HEK293T (cell line): ENCODE data around the gene PCK1.
"Not testable (repeated sequence)": the region's sequence is repeated elsewhere in the genome, so short reads cannot be mapped to it uniquely, and the experiment has no call there.

Experiments
- CTCF ChIA-PET: fragments of 350-600 bp; formaldehyde crosslinking; extraction: SDS; loops from one replicate; lab custom pipeline; 2021; ENCODE audit warnings: antibody characterized with exemption, inconsistent platforms; lab: Yijun Ruan, JAX
- POLR2A ChIA-PET: fragments of 350-600 bp; formaldehyde crosslinking; extraction: SDS; loops from one replicate; lab custom pipeline; 2020; ENCODE audit warnings: antibody characterized with exemption, inconsistent platforms; lab: Yijun Ruan, JAX
- DNase-seq: peaks from one replicate; pipeline ENCODE4 v3.0.0; 2012; ENCODE audit warnings: mixed read lengths; ENCODE audit errors: extremely low spot score
- ARNT ChIP-seq: fragments of 450-650 bp; IDR thresholded peaks from 2 replicates; pipeline ENCODE4 v1.6.1; 2017; ENCODE audit warnings: mild to moderate bottlenecking
- BHLHE40 ChIP-seq: fragments of 450-650 bp; IDR thresholded peaks from 2 replicates; pipeline ENCODE4 v1.6.1; 2016; ENCODE audit warnings: mild to moderate bottlenecking, moderate library complexity, borderline replicate concordance
- CTBP1 ChIP-seq: fragments of 450-650 bp; IDR thresholded peaks from 2 replicates; pipeline ENCODE4 v1.6.1; 2016; ENCODE audit warnings: borderline replicate concordance
- ELF4 ChIP-seq: fragments of 450-650 bp; IDR thresholded peaks from 2 replicates; pipeline ENCODE4 v1.6.1; 2017; ENCODE audit warnings: antibody characterized with exemption
- FOXA1 ChIP-seq: fragments of 450-650 bp; IDR thresholded peaks from 2 replicates; pipeline ENCODE4 v1.6.1; 2016; ENCODE audit warnings: mild to moderate bottlenecking
- FOXK2 ChIP-seq: fragments of 450-650 bp; IDR thresholded peaks from 2 replicates; pipeline ENCODE4 v1.6.1; 2016; ENCODE audit warnings: mild to moderate bottlenecking
- FOXM1 ChIP-seq: fragments of 450-650 bp; IDR thresholded peaks from 2 replicates; pipeline ENCODE4 v1.6.1; 2017; ENCODE audit warnings: mild to moderate bottlenecking, borderline replicate concordance
- HDGF ChIP-seq: fragments of 450-650 bp; IDR thresholded peaks from 2 replicates; pipeline ENCODE4 v1.6.1; 2017; ENCODE audit warnings: antibody characterized with exemption, borderline replicate concordance
- L3MBTL2 ChIP-seq: fragments of 450-650 bp; conservative IDR thresholded peaks from 2 replicates; pipeline ENCODE4 v1.6.1; 2016; ENCODE audit warnings: mild to moderate bottlenecking
- LEF1 ChIP-seq: fragments of 450-650 bp; IDR thresholded peaks from 2 replicates; pipeline ENCODE4 v1.6.1; 2017; ENCODE audit warnings: mild to moderate bottlenecking, borderline replicate concordance
- NFRKB ChIP-seq: fragments of 450-650 bp; IDR thresholded peaks from 2 replicates; pipeline ENCODE4 v1.6.1; 2016; ENCODE audit warnings: mild to moderate bottlenecking, moderate library complexity
- PKNOX1 ChIP-seq: fragments of 450-650 bp; IDR thresholded peaks from 2 replicates; pipeline ENCODE4 v1.6.1; 2016
- SP1 ChIP-seq: fragments of 450-650 bp; IDR thresholded peaks from 2 replicates; pipeline ENCODE4 v1.6.1; 2017
- SUZ12 ChIP-seq: fragments of 450-650 bp; IDR thresholded peaks from 2 replicates; pipeline ENCODE4 v1.6.1; 2016; ENCODE audit warnings: mild to moderate bottlenecking
- TARDBP ChIP-seq: fragments of 450-650 bp; IDR thresholded peaks from 2 replicates; pipeline ENCODE4 v1.6.1; 2016
- ZNF384 ChIP-seq: fragments of 450-650 bp; IDR thresholded peaks from 2 replicates; pipeline ENCODE4 v1.6.1; 2016

Gene PCK1

GRCh38 chr20:57560554-57561355 is at the start of gene PCK1:
Gene PCK1, plus strand, starts transcription at chr20:57561110. Its CDS starts 302 bp downstream, at chr20:57561412.
- peak; percentile 25 for DNase-seq
- CTCF ChIA-PET, result interaction anchor here (1.1 kb wide), 1 partner anchor 13 kb away, joined by 3 read pairs; no protein-coding TSS in a partner anchor
- POLR2A ChIA-PET, result interaction anchor here (1.8 kb wide), 1 partner anchor 21 kb away, joined by 6 read pairs; no protein-coding TSS in a partner anchor
- TF ChIP-seq CTBP1, result no peak
- TF ChIP-seq NFRKB, result no peak
- no peak for TF ChIP-seq TARDBP
- TF ChIP-seq FOXK2, result no peak
- TF ChIP-seq LEF1, result no peak
- TF ChIP-seq ZNF384, result no peak
- no peak for TF ChIP-seq SP1
- no peak for TF ChIP-seq ARNT
- no peak for TF ChIP-seq PKNOX1

- DNase-seq, CTCF ChIA-PET, POLR2A ChIA-PET: not testable (repeated sequence)
These were observed 49.2 kb upstream of the PCK1 start for GRCh38 chr20:57511709-57512108.

GRCh38 chr20:57512432-57512831 is 48.5 kb upstream of the PCK1 start:
- ChIA-PET POLR2A (no interaction called here), CTCF (interaction anchor here (2.1 kb wide), 1 partner anchor 84 kb away, joined by 8 read pairs; no protein-coding TSS in a partner anchor)
- DNase-seq, result no peak
- TF ChIP-seq LEF1 (no peak), NFRKB (no peak), CTBP1 (no peak), ARNT (no peak), BHLHE40 (no peak), ZNF384 (no peak), TARDBP (no peak), FOXK2 (no peak), HDGF (no peak), FOXA1 (no peak), FOXM1 (no peak), SP1 (no peak), SUZ12 (no peak), L3MBTL2 (no peak), PKNOX1 (no peak), ELF4 (no peak)

GRCh38 chr20:57513199-57513598 is 47.7 kb upstream of the PCK1 start:
- CTCF ChIA-PET, result interaction anchor here (2.1 kb wide), 1 partner anchor 83 kb away, joined by 8 read pairs; no protein-coding TSS in a partner anchor
- POLR2A ChIA-PET, result no interaction called here
- no peak for DNase-seq
- TF ChIP-seq ELF4, result no peak
- no peak for TF ChIP-seq SUZ12
- no peak for TF ChIP-seq FOXK2
- TF ChIP-seq TARDBP, result no peak
- TF ChIP-seq SP1, result no peak
- no peak for TF ChIP-seq LEF1
- no peak for TF ChIP-seq HDGF

- POLR2A ChIA-PET, result no interaction called here
- CTCF ChIA-PET, result interaction anchor here (0.8 to 2.1 kb wide), 2 partner anchors 79 to 82 kb away, joined by 3 to 8 read pairs; no protein-coding TSS in a partner anchor
- peak; percentile 73 for DNase-seq
- TF ChIP-seq FOXM1, result no peak
- 0 out of 2 replicates have a peak, but pooled peaks have one; percentile 16 for TF ChIP-seq L3MBTL2
- no peak for TF ChIP-seq ELF4
These were observed 46.6 kb upstream of the PCK1 start for GRCh38 chr20:57514273-57514751.

- TF ChIP-seq ZNF384, result no peak
- DNase-seq, result no peak
- ChIA-PET POLR2A (interaction anchor here (0.6 kb wide), 1 partner anchor 62 kb away, joined by 3 read pairs; no protein-coding TSS in a partner anchor), CTCF (interaction anchor here (0.7 kb wide), 2 partner anchors 466 to 575 kb away, joined by 3 to 4 read pairs; no protein-coding TSS in a partner anchor)
These were observed 43.0 kb upstream of the PCK1 start for GRCh38 chr20:57517904-57518303.

- CTCF ChIA-PET, result interaction anchor here (0.7 to 1.2 kb wide), 4 partner anchors 52 to 100 kb away, joined by 3 to 4 read pairs (median 3); no protein-coding TSS in a partner anchor
- POLR2A ChIA-PET, result interaction anchor here (1.3 kb wide), 1 partner anchor 60 kb away, joined by 4 read pairs; no protein-coding TSS in a partner anchor
- no peak for DNase-seq
- TF ChIP-seq HDGF (no peak), FOXA1 (no peak), ZNF384 (no peak), LEF1 (no peak), NFRKB (no peak), ELF4 (no peak), SP1 (no peak), CTBP1 (no peak), BHLHE40 (no peak), L3MBTL2 (no peak), PKNOX1 (no peak), ARNT (no peak)
These were observed 38.4 kb upstream of the PCK1 start for GRCh38 chr20:57522380-57523140.
